Measurements from ENCODE around the gene GPR31. TPM values are rescaled to one million over a fixed set of nuclear protein-coding genes. Genes with fewer than 3 reads are reported as not detected.

Gene GPR31
- polyA plus RNA-seq, 1 experiment = not detected

DNA sequence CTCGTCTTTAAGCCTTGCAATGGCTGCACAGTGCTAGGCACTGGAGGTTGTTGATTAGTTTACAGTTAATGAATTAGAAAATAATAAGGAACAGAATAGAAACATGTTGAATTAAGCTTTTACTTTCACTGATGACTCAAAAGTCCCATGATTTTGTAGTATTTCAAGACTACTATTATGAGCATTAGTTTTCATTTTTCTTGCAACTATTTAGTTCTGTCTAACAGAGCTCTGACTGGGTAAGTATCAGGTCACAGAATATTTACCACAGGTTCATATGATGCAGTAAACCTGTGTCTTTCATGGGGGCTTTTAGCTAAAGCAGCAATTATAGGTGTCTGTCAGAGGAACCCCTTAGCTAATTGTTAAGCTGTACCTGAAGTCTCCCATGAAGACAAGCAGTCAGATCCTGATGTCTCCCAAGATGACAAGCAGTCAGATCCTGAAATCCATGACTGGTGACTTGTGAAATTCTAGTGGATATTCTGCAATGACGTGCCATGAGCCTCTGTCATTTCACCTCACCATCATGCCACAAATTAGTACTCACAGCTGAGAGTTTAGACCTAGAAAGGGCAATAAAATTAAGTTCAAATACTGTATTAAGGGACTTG is 8.2 kb upstream of the GPR31 start:
- no peaks in the 10 kb centered on the region for H3K27me3 ChIP-seq (ENCODE audit: control insufficient read depth, insufficient read depth, low read length)
- TF ChIP-seq, protein P1, sequence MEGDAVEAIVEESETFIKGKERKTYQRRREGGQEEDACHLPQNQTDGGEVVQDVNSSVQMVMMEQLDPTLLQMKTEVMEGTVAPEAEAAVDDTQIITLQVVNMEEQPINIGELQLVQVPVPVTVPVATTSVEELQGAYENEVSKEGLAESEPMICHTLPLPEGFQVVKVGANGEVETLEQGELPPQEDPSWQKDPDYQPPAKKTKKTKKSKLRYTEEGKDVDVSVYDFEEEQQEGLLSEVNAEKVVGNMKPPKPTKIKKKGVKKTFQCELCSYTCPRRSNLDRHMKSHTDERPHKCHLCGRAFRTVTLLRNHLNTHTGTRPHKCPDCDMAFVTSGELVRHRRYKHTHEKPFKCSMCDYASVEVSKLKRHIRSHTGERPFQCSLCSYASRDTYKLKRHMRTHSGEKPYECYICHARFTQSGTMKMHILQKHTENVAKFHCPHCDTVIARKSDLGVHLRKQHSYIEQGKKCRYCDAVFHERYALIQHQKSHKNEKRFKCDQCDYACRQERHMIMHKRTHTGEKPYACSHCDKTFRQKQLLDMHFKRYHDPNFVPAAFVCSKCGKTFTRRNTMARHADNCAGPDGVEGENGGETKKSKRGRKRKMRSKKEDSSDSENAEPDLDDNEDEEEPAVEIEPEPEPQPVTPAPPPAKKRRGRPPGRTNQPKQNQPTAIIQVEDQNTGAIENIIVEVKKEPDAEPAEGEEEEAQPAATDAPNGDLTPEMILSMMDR (IDR thresholded peaks at IDR 0.05; ENCODE audit: insufficient read depth, low read depth, low read length) = no peak
- POLR2A ChIA-PET = no interaction called here
- H3K4me3 ChIP-seq (ENCODE audit: low read depth, low read length) = no peak overlapping the region
- H3K36me3 ChIP-seq (ENCODE audit: control insufficient read depth, insufficient read depth, low read length) = no peaks in the 10 kb centered on the region
- CTCF ChIA-PET = no interaction called here
- DNase-seq (ENCODE audit: low read depth) = no peak

- TF ChIP-seq, protein P1 (IDR thresholded peaks at IDR 0.05; ENCODE audit: insufficient read depth, low read depth, low read length) = no peak
- ChIA-PET POLR2A (interaction anchor here (0.6 kb wide), 1 partner anchor 1722 kb away, joined by 3 read pairs; no protein-coding TSS in a partner anchor), CTCF (no interaction called here)
- Histone ChIP-seq H3K4me3 (ENCODE audit: low read depth, low read length) (no peak overlapping the region), H3K36me3 (ENCODE audit: control insufficient read depth, insufficient read depth, low read length) (no peaks in the 10 kb centered on the region), H3K27me3 (ENCODE audit: control insufficient read depth, insufficient read depth, low read length) (no peaks in the 10 kb centered on the region)
- DNase-seq (ENCODE audit: low read depth) = no peak
Measured at GRCh38 chr6:167164261-167164660, 6.5 kb upstream of the GPR31 start.

- ChIA-PET CTCF (no interaction called here), POLR2A (no interaction called here)
- no peaks in the 10 kb centered on the region for H3K36me3 ChIP-seq (ENCODE audit: control insufficient read depth, insufficient read depth, low read length)
- no peaks in the 10 kb centered on the region for H3K27me3 ChIP-seq (ENCODE audit: control insufficient read depth, insufficient read depth, low read length)
- DNase-seq (ENCODE audit: low read depth) = no peak
- TF ChIP-seq, protein P1 (IDR thresholded peaks at IDR 0.05; ENCODE audit: insufficient read depth, low read depth, low read length) = no peak
- no peak overlapping the region for H3K4me3 ChIP-seq (ENCODE audit: low read depth, low read length)
Measured at GRCh38 chr6:167163476-167164011, 5.8 kb upstream of the GPR31 start.

DNA sequence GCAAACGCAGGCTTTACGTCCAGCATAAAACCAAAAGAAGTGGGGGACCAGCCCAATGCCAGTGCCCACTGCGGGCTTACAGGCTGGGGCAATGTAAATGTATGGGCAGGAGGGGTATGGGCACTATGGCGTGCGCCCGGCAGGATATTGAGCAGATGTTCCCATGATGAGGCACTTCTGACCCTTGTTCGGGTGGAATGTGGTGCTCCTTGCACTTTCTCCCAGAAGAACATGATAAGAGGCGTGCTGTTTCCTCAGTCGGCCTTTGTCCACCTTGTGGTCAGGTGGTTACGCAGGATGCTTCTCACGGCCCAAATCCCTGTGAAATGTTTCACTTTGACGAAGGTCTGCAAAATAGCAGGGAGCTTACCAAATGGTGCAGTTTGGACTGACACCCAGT is 4.8 kb upstream of the GPR31 start:
- H3K36me3 ChIP-seq (ENCODE audit: control insufficient read depth, insufficient read depth, low read length) = no peaks in the 10 kb centered on the region
- TF ChIP-seq, protein P1 (IDR thresholded peaks at IDR 0.05; ENCODE audit: insufficient read depth, low read depth, low read length) = no peak
- CTCF ChIA-PET = no interaction called here

DNA sequence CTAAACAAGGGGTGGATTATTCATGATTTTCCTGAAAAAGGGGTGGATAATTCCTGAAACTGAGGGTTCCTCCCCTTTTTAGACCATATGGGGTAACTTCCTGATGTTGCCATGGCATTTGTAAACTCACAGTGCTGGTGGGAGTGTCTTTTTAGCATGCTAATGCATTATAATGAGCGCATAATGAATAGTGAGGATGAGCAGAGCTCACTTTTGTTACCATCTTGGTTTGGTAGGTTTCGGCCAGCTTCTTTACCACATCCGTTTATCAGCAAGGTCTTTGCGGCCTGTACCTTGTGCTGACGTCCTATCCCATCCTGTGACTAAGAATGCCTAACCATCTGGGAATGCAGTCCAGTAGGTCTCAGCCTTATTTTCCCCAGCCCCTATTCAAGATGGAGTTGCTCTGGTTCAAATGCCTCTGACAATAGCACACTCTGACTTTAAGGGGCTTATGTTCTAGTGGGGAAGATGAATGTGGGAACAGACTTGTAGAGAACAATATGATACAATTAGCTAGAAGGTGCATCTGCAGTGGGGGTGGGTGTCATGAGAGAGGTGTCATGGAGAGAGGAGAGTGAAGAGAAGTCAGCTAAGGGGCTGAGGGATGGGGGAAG is 4.2 kb upstream of the GPR31 start:
- H3K4me3 ChIP-seq (ENCODE audit: low read depth, low read length) = no peak overlapping the region
- TF ChIP-seq, protein P1 (IDR thresholded peaks at IDR 0.05; ENCODE audit: insufficient read depth, low read depth, low read length) = no peak
- ChIA-PET CTCF (no interaction called here), POLR2A (no interaction called here)
- no peaks in the 10 kb centered on the region for H3K36me3 ChIP-seq (ENCODE audit: control insufficient read depth, insufficient read depth, low read length)
- no peaks in the 10 kb centered on the region for H3K27me3 ChIP-seq (ENCODE audit: control insufficient read depth, insufficient read depth, low read length)
- no peak for DNase-seq (ENCODE audit: low read depth)

More for the DNA sequence above, 4.8 kb upstream of the GPR31 start:
- POLR2A ChIA-PET = no interaction called here
- no peaks in the 10 kb centered on the region for H3K27me3 ChIP-seq (ENCODE audit: control insufficient read depth, insufficient read depth, low read length)
- H3K4me3 ChIP-seq (ENCODE audit: low read depth, low read length) = no peak overlapping the region
- DNase-seq (ENCODE audit: low read depth) = no peak
